ENCODE data around the gene GFY.

GFY gene, protein sequence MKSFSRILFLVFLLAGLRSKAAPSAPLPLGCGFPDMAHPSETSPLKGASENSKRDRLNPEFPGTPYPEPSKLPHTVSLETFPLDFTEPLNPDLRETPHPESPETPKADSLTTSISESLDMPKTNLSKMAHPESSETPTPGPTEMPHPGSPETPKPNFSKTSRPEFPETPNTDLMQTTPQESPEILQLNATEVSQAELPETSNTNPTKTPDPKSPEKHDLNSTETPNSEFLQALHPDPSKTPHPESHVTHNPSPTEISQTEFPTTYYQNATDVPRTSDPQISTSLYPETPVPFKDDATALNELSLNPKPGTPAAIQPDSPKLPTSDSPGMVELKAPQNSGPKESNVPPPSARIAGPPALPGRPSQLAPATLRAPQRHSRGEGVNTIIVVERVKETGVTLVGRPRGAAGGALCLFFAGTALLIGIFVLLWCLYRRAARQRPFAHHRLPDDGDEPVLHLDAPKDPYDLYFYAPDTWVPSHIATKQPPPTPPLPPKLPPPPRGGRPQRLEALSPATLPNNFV

DNA sequence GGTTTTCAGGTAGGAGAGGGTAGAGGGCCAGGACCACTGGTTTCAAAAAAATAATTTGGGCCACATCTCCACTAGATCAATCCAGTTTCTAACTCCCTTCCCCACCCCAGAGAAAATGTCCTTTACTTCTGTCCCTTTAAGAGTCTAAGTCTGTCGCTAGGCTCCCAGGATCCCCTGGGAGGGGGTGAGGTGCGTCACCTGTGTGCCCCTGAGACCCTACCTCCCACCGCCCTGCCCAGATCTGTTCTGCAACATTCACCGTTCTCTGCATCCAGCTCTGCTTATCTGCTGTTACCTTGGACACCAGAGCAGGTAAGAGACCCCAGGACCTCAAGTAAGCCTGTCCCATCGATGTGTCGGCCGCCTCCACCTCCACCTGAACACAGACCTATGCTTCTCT is at the start of gene GFY:
GFY (plus strand) TSS at position 211 of the 400 bp plus-strand sequence. CDS start 1,043 bp downstream, outside the sequence.
- no peak within 1 kb of the TSS for H3K4me3 Mint-ChIP-seq
- intact Hi-C loops (cut with micrococcal nuclease): no loop called here
- H3K27me3 Mint-ChIP-seq: peaks cover 96% of the 10 kb centered on the region
- H3K4me1 Mint-ChIP-seq (ENCODE audit: low read depth): peaks cover 46% of the 10 kb centered on the region
- H3K9me3 Mint-ChIP-seq: no peaks in the 10 kb centered on the region
- H3K36me3 Mint-ChIP-seq (ENCODE audit: low read depth): no peaks in the 10 kb centered on the region
- no peak within 1 kb of the TSS for H3K27ac Mint-ChIP-seq

DNA sequence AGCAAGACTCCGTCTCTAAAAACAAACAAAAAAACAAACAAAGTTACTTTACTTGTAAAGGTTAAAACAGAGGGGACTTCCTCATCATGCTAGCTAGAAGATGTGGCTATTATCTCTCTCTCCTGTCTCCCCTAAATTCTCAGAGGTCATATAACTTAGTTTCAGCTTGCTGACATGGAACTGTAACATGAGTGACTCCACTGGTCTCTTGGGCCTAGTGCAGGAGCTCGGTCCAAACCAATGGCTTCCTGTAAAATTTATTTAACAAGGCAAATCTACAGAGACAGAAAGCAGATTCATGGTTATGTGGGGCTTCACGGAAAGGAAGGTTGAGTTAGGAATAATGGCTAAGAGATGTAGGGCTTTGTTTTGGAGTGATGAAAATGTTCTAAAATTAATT is 46.7 kb upstream of the GFY start:
- intact Hi-C loops (cut with micrococcal nuclease): no loop called here
- H3K27ac Mint-ChIP-seq: no peak overlapping the region
- peaks cover 22% of the 10 kb centered on the region for H3K27me3 Mint-ChIP-seq

DNA sequence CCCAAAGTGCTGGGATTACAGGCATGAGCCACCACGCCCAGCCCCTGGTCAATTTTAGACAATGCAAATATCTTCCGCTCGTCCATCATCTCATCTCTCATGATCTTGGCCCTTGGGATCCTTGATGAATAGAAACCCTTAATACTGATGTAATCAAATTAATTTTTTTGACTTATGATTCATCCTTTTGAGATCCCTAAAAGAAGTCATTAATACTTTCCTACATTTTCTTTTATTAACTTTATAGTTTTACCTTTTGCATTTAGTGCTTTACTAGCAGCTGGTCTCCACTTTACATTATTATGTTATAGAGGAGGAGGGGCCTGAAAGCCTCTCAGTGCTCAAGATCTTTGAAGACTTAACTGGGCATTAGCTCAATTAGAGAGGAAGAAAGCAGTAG is 44.8 kb upstream of the GFY start:
- intact Hi-C loops (cut with micrococcal nuclease): no loop called here
- Mint-ChIP-seq H3K4me1 (ENCODE audit: low read depth) (no peaks in the 10 kb centered on the region), H3K36me3 (ENCODE audit: low read depth) (no peaks in the 10 kb centered on the region), H3K27me3 (peaks cover 20% of the 10 kb centered on the region), H3K4me3 (no peak overlapping the region), H3K27ac (no peak overlapping the region), H3K9me3 (peaks cover 18% of the 10 kb centered on the region)

More for the DNA sequence above, 46.7 kb upstream of the GFY start:
- Mint-ChIP-seq H3K4me3 (no peak overlapping the region), H3K4me1 (ENCODE audit: low read depth) (no peaks in the 10 kb centered on the region), H3K9me3 (peaks cover 18% of the 10 kb centered on the region), H3K36me3 (ENCODE audit: low read depth) (no peaks in the 10 kb centered on the region)

DNA sequence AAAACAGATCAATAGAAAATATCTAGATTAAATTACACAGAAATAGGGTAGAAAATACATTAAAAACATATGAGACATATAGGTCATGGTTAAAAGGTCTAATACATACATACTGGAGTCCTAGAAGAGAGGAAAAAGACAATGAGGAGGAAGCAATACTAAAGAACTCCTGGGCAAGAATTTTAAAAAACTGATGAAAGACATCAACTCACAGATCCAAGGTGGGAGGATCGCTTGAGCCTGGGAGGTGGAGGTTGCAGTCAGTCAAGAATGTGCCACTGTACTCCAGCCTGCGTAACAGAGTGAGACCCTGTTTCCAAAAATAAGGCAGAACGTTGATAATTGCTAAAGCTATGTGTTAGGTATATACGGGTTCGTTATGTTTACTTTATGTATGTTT is 42.5 kb upstream of the GFY start:
- H3K9me3 Mint-ChIP-seq: peaks cover 18% of the 10 kb centered on the region
- H3K27me3 Mint-ChIP-seq: peaks cover 17% of the 10 kb centered on the region
- no peak overlapping the region for H3K4me3 Mint-ChIP-seq
- intact Hi-C loops (cut with micrococcal nuclease): no loop called here
- H3K27ac Mint-ChIP-seq: no peak overlapping the region
- H3K36me3 Mint-ChIP-seq (ENCODE audit: low read depth): no peaks in the 10 kb centered on the region
- H3K4me1 Mint-ChIP-seq (ENCODE audit: low read depth): no peaks in the 10 kb centered on the region

DNA sequence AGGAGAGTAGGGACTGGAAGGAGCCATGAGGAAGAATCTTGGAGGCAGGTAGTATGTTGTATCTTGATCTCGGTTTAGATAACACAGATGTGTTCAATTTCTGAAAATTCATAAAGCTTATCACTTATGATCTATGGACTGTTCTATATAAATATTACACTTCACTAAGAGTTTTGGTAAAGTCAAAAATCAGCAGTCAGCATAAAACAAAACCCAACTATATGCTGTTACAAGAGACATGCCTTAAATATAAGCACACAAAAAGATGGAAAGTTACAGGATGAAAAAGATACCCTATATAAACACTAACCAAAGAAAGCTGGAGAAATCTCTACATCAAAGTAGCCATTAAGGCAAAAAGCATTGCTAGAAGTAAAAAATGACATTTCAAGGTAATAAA is 41.6 kb upstream of the GFY start:
- Mint-ChIP-seq H3K4me3 (no peak overlapping the region), H3K27me3 (peaks cover 19% of the 10 kb centered on the region), H3K9me3 (peaks cover 18% of the 10 kb centered on the region), H3K27ac (no peak overlapping the region), H3K4me1 (ENCODE audit: low read depth) (peaks cover 7% of the 10 kb centered on the region), H3K36me3 (ENCODE audit: low read depth) (no peaks in the 10 kb centered on the region)
- intact Hi-C loops (cut with micrococcal nuclease): no loop called here

DNA sequence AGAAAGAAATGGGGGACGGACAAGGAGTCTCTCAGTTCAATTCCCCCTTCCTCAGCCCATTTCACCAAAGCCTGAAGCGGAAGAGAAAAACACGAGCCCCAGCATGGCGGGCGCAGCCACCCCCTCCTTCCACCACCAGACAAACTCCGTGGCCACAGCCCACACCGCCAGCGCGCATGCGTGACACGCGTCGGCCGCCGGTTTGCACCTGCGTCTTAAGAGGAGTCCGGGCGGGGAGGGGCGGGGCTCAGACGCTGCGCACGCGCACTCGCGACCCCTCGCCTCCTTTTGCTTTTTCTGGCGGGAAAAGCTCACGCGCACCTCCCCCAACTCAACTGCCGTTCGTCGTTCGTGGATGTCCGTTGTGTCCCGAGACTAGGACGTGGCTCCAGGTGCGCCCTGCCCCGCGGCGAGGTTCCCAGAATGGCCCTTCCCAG is 37.2 kb upstream of the GFY start, which contains the start of gene KASH5:
KASH5 (plus strand) TSS at position 314 of the 437 bp plus-strand sequence. CDS start 2,635 bp downstream, outside the sequence.
- Mint-ChIP-seq H3K27me3 (peaks cover 35% of the 10 kb centered on the region), H3K4me3 (peak within 1 kb of the TSS; percentile 67), H3K4me1 (ENCODE audit: low read depth) (peaks cover 20% of the 10 kb centered on the region), H3K27ac (peak within 1 kb of the TSS; percentile 77), H3K9me3 (peaks cover under 1% of the 10 kb centered on the region), H3K36me3 (ENCODE audit: low read depth) (no peaks in the 10 kb centered on the region)
- intact Hi-C loops (cut with micrococcal nuclease): no loop called here

DNA sequence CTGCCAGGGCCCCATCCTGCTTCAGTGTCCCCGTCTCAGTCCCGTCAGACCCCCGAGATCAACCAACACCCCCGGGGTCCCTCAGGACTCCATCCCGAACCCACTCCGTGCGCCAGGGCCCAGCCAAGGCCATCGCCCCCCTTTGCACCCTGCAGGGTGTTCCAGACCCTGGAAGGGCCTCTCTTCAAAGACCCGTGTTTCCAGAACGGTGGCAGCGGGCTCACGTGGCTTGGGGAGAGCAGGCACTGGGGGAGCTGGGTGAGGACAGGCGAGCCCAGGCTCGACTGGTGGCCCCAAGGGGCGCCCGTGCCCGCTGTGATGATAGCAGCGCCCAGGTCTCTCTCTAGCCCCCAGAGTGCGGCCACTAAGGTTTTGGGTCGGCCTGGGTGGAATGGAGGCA is 35.8 kb upstream of the GFY start:
- intact Hi-C loops (cut with micrococcal nuclease): no loop called here
- H3K9me3 Mint-ChIP-seq: no peaks in the 10 kb centered on the region
- no peak overlapping the region for H3K4me3 Mint-ChIP-seq
- H3K4me1 Mint-ChIP-seq (ENCODE audit: low read depth): peaks cover 20% of the 10 kb centered on the region
- H3K27me3 Mint-ChIP-seq: peaks cover 40% of the 10 kb centered on the region
- H3K27ac Mint-ChIP-seq: peak overlapping the region; percentile 77
- no peaks in the 10 kb centered on the region for H3K36me3 Mint-ChIP-seq (ENCODE audit: low read depth)

DNA sequence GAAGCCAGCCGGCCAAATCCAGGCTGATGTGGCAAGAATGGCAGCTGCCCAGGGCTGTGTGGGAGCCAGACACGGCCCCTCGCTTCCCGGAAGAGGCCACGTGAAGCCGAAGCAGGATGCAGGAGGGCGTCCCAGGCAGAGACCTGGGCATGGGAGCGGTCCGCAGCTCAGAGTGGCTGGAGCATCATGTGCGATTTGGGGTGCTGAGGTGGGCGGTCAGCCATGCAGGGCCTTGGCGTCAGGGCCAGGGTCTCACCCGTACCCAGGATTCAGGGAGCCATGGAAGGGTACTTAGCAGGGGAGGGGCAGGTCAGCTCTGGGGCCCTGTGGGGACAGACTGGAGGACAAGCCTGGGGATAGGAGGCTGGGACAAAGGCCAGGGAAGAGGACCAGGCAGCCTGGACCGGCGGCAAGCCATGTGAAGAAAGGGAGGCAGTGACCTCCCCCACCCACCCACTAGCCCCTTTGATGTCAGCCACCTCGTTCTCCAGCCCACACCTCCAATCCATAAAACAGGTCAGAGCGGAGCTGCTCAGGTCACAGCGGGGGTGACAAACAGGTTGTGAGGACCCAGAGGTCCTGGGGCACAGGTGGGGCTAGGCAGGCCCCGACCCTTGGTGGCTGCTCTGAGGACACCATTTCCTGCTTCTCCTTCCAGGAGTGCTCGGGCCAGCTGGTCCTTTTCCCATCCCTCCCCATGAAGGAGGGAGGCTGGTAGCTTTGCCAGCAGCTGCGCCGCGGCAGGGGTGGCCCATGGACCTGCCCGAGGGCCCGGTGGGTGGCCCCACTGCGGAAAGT is 34.9 kb upstream of the GFY start:
- no peaks in the 10 kb centered on the region for H3K36me3 Mint-ChIP-seq (ENCODE audit: low read depth)
- H3K27ac Mint-ChIP-seq: no peak overlapping the region
- peaks cover 38% of the 10 kb centered on the region for H3K27me3 Mint-ChIP-seq
- no peak overlapping the region for H3K4me3 Mint-ChIP-seq
- no peaks in the 10 kb centered on the region for H3K9me3 Mint-ChIP-seq
- peaks cover 20% of the 10 kb centered on the region for H3K4me1 Mint-ChIP-seq (ENCODE audit: low read depth)
- intact Hi-C loops (cut with micrococcal nuclease): no loop called here

DNA sequence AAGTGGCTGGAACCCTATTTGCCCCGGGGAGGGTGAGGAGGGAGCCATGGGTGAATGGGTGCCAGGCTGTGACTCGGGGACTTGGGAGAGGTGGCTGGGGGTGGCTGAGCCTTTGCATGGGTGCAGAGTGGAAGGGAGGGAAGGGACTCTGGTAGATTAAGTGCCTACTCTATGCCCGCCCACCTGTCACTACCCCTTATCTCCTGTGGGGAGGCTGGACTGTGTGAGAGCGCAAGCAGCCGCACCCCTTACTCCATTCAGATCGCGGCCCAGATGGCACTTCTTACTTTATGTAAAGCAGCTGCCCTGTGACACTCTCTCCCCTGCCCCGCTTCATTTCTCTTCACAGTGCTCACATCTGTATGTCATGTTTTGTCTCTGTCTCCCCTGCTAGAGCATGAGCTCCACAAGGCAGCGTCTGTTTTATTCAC is 34.2 kb upstream of the GFY start:
- Mint-ChIP-seq H3K4me3 (no peak overlapping the region), H3K36me3 (ENCODE audit: low read depth) (no peaks in the 10 kb centered on the region), H3K27ac (no peak overlapping the region), H3K4me1 (ENCODE audit: low read depth) (peaks cover 23% of the 10 kb centered on the region), H3K9me3 (no peaks in the 10 kb centered on the region), H3K27me3 (peaks cover 37% of the 10 kb centered on the region)
- intact Hi-C loops (cut with micrococcal nuclease): no loop called here

DNA sequence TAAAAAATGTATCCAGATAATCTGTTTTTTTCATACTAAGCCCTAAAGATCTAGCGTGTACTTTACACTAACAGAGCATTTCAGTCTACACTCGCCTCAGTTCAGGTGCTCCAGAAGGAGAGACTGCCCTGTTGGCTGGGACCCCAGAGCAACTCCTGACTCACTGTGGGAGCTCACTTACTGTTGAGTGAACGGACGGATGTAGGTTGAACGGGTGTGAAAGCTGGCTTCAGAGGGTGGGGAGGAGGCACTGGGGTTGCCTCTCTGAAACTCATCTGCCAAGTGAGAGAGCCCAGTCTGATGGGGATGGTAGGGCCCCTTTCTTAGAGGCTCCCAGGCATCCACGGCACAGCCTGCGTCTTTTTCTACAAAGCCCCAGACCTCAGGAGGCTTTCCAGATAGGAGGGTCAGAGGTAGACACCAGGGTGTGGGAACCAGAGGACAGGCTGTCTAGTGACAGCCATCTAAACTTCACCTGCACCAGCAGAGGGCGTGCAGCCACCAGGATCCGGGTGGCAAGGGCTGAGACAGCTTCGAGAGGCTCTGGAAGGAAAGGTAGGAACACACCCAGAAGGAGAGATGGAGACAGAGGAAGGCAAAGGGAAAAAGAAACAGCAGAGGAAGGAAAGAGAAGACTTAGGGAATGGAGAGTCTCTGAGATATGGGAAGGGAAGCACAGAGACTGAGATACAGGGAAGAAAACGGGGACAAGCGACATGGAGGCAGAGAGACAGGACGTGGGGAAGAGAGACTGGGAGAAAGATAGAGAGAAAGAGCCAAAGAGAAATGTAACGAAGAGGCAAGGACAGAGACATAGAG is 33.4 kb upstream of the GFY start:
- Mint-ChIP-seq H3K27ac (no peak overlapping the region), H3K36me3 (ENCODE audit: low read depth) (no peaks in the 10 kb centered on the region), H3K27me3 (peaks cover 37% of the 10 kb centered on the region), H3K9me3 (no peaks in the 10 kb centered on the region), H3K4me1 (ENCODE audit: low read depth) (peaks cover 27% of the 10 kb centered on the region), H3K4me3 (no peak overlapping the region)
- intact Hi-C loops (cut with micrococcal nuclease): loop anchor here (1.0 kb wide), 1 partner anchor 52 kb away; no protein-coding TSS in a partner anchor

DNA sequence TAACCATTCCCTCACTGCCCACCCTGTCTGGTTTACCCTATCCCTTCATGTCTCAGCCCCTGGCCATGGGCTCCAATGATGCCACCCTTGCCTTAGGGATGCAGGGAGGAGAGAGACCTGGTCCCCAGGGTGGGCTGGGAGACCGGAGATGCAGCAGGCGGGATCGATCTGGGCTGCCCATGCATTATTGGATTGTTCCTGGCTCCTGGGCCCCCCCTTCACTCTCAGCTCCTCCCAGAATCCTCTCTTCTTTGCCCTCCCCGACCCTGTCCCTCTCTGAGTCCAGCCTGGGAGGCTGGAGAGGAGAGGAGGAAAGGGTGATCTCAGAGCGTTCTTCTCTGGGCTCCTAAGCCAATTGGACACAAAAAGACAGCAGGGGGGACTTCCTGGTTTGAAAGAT is 31.3 kb upstream of the GFY start:
- Mint-ChIP-seq H3K27me3 (peaks cover 40% of the 10 kb centered on the region), H3K4me1 (ENCODE audit: low read depth) (peaks cover 17% of the 10 kb centered on the region), H3K36me3 (ENCODE audit: low read depth) (no peaks in the 10 kb centered on the region), H3K9me3 (no peaks in the 10 kb centered on the region), H3K4me3 (no peak overlapping the region), H3K27ac (no peak overlapping the region)
- intact Hi-C loops (cut with micrococcal nuclease): no loop called here

DNA sequence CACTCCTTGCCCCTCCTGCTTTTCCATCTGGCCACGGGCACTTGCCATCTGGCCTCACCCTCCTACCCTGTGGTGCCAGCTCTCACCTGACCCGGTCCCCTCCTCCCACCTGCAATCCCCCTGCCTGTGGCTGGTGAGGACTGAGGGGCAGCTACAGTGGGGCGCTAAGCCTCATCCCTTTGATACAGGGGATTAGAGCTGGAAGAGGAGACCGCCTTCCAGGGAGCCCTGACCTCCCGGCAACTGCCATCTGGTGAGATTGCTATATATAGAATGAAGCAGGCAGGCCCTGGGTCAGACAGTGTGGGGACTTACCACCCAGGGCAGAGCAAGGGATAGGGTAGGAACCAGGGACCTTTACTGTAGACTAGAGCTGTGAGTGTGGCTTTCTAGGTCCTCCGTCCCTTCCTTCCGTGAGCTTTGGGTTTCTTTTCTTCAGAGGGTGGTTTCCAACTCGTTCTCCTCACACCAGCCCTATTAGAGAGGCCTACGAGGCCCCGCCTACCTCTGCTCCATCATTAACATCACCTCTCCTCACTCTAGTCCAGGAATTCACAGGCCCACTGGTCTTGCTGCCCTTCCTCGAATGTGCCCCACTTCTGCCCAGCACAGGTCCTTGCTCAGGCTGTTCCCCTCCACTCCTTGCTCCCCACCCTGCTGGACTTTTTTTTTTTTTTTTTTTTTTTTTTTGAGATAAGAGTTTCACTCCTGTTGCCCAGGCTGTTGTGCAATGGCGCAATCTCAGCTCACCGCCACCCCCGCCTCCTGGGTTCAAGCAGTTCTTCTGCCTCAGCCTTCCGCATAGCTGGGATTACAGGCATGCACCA is 29.4 kb upstream of the GFY start:
- H3K36me3 Mint-ChIP-seq (ENCODE audit: low read depth): no peaks in the 10 kb centered on the region
- H3K27ac Mint-ChIP-seq: no peak overlapping the region
- intact Hi-C loops (cut with micrococcal nuclease): no loop called here
- H3K4me1 Mint-ChIP-seq (ENCODE audit: low read depth): peaks cover 12% of the 10 kb centered on the region
- H3K4me3 Mint-ChIP-seq: no peak overlapping the region
- H3K27me3 Mint-ChIP-seq: peaks cover 30% of the 10 kb centered on the region
- H3K9me3 Mint-ChIP-seq: no peaks in the 10 kb centered on the region

All from dendritic cell treated with granulocyte-macrophage colony-stimulating factor and Interleukin-4, amounts not matched to agents 40 ng/mL and 50 ng/mL, for 4 days (primary cell).